IPS-20b (cell line): Measurements from ENCODE around the gene ITGAL.

Source experiments
- H3K27ac ChIP-seq: one replicate; pipeline ENCODE4 v1.5.1; 2013; ENCODE audit warnings: low read length
- H3K27me3 ChIP-seq: 2 replicates; pipeline ENCODE4 v1.6.1; 2013; ENCODE audit warnings: mild to moderate bottlenecking, low read length, inconsistent platforms; ENCODE audit not compliant: insufficient read depth
- H3K36me3 ChIP-seq: 2 replicates; pipeline ENCODE4 v1.6.1; 2013; ENCODE audit warnings: low read depth, mild to moderate bottlenecking, inconsistent platforms, low read length, moderate library complexity; ENCODE audit not compliant: insufficient read depth
- H3K4me1 ChIP-seq: 2 replicates; pipeline ENCODE4 v1.6.1; 2013; ENCODE audit warnings: mild to moderate bottlenecking, control low read depth, inconsistent platforms, low read length, moderate library complexity; ENCODE audit not compliant: insufficient read depth
- H3K4me3 ChIP-seq: 2 replicates; pipeline ENCODE4 v1.5.1; 2013; ENCODE audit warnings: mild to moderate bottlenecking, low read length, inconsistent platforms
- H3K9ac ChIP-seq: 2 replicates; pipeline ENCODE4 v1.6.1; 2013; ENCODE audit warnings: low read depth, mild to moderate bottlenecking, inconsistent platforms, low read length, moderate library complexity
- H3K9me3 ChIP-seq: 2 replicates; pipeline ENCODE4 v1.6.1; 2013; ENCODE audit warnings: mild to moderate bottlenecking, low read depth, low read length, inconsistent platforms; ENCODE audit not compliant: insufficient read depth

Gene ITGAL

GRCh38 chr16:30569281-30569680 lies 96.7 kb downstream of the ITGAL start:
- no peak overlapping the region for H3K9ac ChIP-seq
- H3K9me3 ChIP-seq, result no peaks in the 10 kb centered on the region
- no peaks in the 10 kb centered on the region for H3K36me3 ChIP-seq
- H3K4me3 ChIP-seq, result no peak overlapping the region
- H3K27me3 ChIP-seq, result no peaks in the 10 kb centered on the region
- peaks cover 3% of the 10 kb centered on the region for H3K4me1 ChIP-seq
- no peak overlapping the region for H3K27ac ChIP-seq

GRCh38 chr16:30569746-30570635 lies 97.4 kb downstream of the ITGAL start:
- no peak overlapping the region for H3K27ac ChIP-seq
- peaks cover 3% of the 10 kb centered on the region for H3K4me1 ChIP-seq
- no peaks in the 10 kb centered on the region for H3K36me3 ChIP-seq
- no peaks in the 10 kb centered on the region for H3K27me3 ChIP-seq
- no peak overlapping the region for H3K4me3 ChIP-seq
- no peaks in the 10 kb centered on the region for H3K9me3 ChIP-seq
- H3K9ac ChIP-seq, result no peak overlapping the region

GRCh38 chr16:30570636-30571444 lies 98.3 kb downstream of the ITGAL start:
- Histone ChIP-seq H3K4me3 (peak overlapping the region; percentile 80), H3K4me1 (peaks cover 3% of the 10 kb centered on the region), H3K27ac (peak overlapping the region; percentile 96), H3K9ac (peak overlapping the region; percentile 88; the same call in 1 of the 2 replicates), H3K36me3 (no peaks in the 10 kb centered on the region), H3K9me3 (no peaks in the 10 kb centered on the region), H3K27me3 (no peaks in the 10 kb centered on the region)

GRCh38 chr16:30571445-30572322 lies 99.1 kb downstream of the ITGAL start, which contains the start of gene ZNF688:
TSS of gene ZNF688 (minus strand) at chr16:30571714. CDS start at chr16:30571629, 85 bp downstream.
- Histone ChIP-seq H3K9ac (peak within 1 kb of the TSS; percentile 88; the same call in 1 of the 2 replicates), H3K27ac (peak within 1 kb of the TSS; percentile 96), H3K9me3 (no peaks in the 10 kb centered on the region), H3K27me3 (no peaks in the 10 kb centered on the region), H3K36me3 (no peaks in the 10 kb centered on the region), H3K4me3 (peak within 1 kb of the TSS; percentile 80), H3K4me1 (peaks cover 3% of the 10 kb centered on the region)
